Measurements from ENCODE around the gene APOBEC3C. TPM values are rescaled to one million over a fixed set of nuclear protein-coding genes. Genes with fewer than 3 reads are reported as not detected.

Gene APOBEC3C
- polyA plus RNA-seq, 1 of the 3 experiments (the other 2 are of a cell fraction): 11.7 TPM

DNA sequence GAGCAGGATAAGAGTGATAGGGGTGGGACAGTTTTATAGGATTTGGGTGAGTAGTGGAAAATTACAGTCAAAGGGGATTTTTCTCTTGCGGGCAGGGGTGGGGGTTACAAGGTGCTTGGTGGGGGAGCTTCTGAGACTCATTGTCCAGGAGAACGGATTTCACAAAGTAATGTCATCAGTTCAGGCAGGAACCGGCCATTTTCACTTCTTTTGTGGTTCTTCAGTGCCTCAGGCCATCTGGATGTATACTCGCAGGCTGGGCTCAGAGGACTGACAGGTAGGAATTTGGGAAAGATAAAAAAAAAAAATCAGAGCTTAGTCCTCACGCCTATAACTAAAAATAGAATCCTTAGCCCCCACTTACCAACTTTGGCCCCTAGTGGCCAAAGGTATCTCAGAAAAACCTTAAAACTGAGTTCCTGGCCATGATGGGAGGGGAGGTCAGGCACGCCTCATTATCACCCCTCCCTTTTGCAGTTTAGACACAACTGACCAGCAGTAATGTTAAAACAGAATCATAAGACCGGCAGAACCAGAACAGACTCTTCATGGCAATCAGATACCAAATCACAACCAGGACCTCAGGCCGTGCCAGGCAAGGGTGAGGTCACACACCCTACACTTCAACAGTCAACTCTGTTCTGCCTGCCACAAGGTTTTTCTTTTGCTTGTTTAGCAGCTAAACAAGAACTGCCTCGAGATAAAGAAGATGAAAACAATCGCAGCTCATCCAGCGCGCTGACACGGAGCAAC, 54.2 kb downstream of the APOBEC3C start:
- no peaks in the 10 kb centered on the region for H3K4me1 ChIP-seq (ENCODE audit: control insufficient read depth in 1 of 2, insufficient read depth in 2 of 2, low read depth in 1 of 2, low read length in 1 of 2)
- no peaks in the 10 kb centered on the region for H3F3A ChIP-seq (replicated peaks; ENCODE audit: insufficient read depth)
- no peaks in the 10 kb centered on the region for H3K9me2 ChIP-seq
- no peaks in the 10 kb centered on the region for H3K9me3 ChIP-seq
- POLR2A ChIA-PET: no interaction called here
- WGBS (ENCODE audit: low lambda C conversion rate): 78% methylated on average over 10 of the region's 13 CpGs
- H2AFZ ChIP-seq (ENCODE audit: low read depth): no peak overlapping the region
- DNase-seq: no peak
- TF ChIP-seq, protein P1, sequence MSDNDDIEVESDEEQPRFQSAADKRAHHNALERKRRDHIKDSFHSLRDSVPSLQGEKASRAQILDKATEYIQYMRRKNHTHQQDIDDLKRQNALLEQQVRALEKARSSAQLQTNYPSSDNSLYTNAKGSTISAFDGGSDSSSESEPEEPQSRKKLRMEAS (IDR thresholded peaks at IDR 0.05; ENCODE audit: low read depth): no peak
- TF ChIP-seq, protein P2, sequence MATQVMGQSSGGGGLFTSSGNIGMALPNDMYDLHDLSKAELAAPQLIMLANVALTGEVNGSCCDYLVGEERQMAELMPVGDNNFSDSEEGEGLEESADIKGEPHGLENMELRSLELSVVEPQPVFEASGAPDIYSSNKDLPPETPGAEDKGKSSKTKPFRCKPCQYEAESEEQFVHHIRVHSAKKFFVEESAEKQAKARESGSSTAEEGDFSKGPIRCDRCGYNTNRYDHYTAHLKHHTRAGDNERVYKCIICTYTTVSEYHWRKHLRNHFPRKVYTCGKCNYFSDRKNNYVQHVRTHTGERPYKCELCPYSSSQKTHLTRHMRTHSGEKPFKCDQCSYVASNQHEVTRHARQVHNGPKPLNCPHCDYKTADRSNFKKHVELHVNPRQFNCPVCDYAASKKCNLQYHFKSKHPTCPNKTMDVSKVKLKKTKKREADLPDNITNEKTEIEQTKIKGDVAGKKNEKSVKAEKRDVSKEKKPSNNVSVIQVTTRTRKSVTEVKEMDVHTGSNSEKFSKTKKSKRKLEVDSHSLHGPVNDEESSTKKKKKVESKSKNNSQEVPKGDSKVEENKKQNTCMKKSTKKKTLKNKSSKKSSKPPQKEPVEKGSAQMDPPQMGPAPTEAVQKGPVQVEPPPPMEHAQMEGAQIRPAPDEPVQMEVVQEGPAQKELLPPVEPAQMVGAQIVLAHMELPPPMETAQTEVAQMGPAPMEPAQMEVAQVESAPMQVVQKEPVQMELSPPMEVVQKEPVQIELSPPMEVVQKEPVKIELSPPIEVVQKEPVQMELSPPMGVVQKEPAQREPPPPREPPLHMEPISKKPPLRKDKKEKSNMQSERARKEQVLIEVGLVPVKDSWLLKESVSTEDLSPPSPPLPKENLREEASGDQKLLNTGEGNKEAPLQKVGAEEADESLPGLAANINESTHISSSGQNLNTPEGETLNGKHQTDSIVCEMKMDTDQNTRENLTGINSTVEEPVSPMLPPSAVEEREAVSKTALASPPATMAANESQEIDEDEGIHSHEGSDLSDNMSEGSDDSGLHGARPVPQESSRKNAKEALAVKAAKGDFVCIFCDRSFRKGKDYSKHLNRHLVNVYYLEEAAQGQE (IDR thresholded peaks at IDR 0.05; ENCODE audit: low read depth, low read length): no peak
- no peak for TF ChIP-seq TEAD4 (IDR thresholded peaks at IDR 0.05; ENCODE audit: borderline replicate concordance, insufficient read depth)
- TF ChIP-seq GABPA (IDR thresholded peaks at IDR 0.05; ENCODE audit: low read depth): no peak
- TF ChIP-seq, protein P3, sequence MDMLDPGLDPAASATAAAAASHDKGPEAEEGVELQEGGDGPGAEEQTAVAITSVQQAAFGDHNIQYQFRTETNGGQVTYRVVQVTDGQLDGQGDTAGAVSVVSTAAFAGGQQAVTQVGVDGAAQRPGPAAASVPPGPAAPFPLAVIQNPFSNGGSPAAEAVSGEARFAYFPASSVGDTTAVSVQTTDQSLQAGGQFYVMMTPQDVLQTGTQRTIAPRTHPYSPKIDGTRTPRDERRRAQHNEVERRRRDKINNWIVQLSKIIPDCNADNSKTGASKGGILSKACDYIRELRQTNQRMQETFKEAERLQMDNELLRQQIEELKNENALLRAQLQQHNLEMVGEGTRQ (IDR thresholded peaks at IDR 0.05; ENCODE audit: borderline replicate concordance, low read depth, low read length): no peak
- no peak for TF ChIP-seq FOSL2 (IDR thresholded peaks at IDR 0.05; ENCODE audit: borderline replicate concordance, low read depth)
- no peak for TF ChIP-seq EZH2phosphoT487 (IDR thresholded peaks at IDR 0.05; ENCODE audit: borderline replicate concordance, low read depth)
- no peak for TF ChIP-seq EP300 (IDR thresholded peaks at IDR 0.05; ENCODE audit: borderline replicate concordance in 1 of 2, low read depth in 1 of 2, low read length in 1 of 2)
- no peak for TF ChIP-seq FOXJ3 (CRISPR knock-in tag; IDR thresholded peaks at IDR 0.05)
- TF ChIP-seq JUND (IDR thresholded peaks at IDR 0.05): no peak
- TF ChIP-seq, protein P4, sequence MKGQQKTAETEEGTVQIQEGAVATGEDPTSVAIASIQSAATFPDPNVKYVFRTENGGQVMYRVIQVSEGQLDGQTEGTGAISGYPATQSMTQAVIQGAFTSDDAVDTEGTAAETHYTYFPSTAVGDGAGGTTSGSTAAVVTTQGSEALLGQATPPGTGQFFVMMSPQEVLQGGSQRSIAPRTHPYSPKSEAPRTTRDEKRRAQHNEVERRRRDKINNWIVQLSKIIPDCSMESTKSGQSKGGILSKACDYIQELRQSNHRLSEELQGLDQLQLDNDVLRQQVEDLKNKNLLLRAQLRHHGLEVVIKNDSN (IDR thresholded peaks at IDR 0.05; ENCODE audit: borderline replicate concordance, low read depth): no peak
- TF ChIP-seq, protein P5, sequence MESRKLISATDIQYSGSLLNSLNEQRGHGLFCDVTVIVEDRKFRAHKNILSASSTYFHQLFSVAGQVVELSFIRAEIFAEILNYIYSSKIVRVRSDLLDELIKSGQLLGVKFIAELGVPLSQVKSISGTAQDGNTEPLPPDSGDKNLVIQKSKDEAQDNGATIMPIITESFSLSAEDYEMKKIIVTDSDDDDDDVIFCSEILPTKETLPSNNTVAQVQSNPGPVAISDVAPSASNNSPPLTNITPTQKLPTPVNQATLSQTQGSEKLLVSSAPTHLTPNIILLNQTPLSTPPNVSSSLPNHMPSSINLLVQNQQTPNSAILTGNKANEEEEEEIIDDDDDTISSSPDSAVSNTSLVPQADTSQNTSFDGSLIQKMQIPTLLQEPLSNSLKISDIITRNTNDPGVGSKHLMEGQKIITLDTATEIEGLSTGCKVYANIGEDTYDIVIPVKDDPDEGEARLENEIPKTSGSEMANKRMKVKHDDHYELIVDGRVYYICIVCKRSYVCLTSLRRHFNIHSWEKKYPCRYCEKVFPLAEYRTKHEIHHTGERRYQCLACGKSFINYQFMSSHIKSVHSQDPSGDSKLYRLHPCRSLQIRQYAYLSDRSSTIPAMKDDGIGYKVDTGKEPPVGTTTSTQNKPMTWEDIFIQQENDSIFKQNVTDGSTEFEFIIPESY (IDR thresholded peaks at IDR 0.05; ENCODE audit: borderline replicate concordance, low read depth): no peak
- TF ChIP-seq RFX5 (IDR thresholded peaks at IDR 0.05; ENCODE audit: low read length): no peak
- TF ChIP-seq, protein P6, sequence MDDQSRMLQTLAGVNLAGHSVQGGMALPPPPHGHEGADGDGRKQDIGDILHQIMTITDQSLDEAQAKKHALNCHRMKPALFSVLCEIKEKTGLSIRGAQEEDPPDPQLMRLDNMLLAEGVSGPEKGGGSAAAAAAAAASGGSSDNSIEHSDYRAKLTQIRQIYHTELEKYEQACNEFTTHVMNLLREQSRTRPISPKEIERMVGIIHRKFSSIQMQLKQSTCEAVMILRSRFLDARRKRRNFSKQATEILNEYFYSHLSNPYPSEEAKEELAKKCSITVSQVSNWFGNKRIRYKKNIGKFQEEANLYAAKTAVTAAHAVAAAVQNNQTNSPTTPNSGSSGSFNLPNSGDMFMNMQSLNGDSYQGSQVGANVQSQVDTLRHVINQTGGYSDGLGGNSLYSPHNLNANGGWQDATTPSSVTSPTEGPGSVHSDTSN (IDR thresholded peaks at IDR 0.05): no peak
- no peak for TF ChIP-seq RAD21 (IDR thresholded peaks at IDR 0.05; ENCODE audit: low read length)
- no peak for TF ChIP-seq SIN3A (IDR thresholded peaks at IDR 0.05; ENCODE audit: borderline replicate concordance, low read depth, low read length)
- no peak for TF ChIP-seq GATA2 (CRISPR knock-in tag; IDR thresholded peaks at IDR 0.05)
- TF ChIP-seq YY1 (IDR thresholded peaks at IDR 0.05; ENCODE audit: low read depth): no peak
- no peak for TF ChIP-seq TCF12 (IDR thresholded peaks at IDR 0.05)
- CTCF ChIA-PET: no interaction called here
- H3K4me3 ChIP-seq (ENCODE audit: low read depth in 2 of 2, low read length in 1 of 2): no peak overlapping the region
- no peak overlapping the region for H3K9ac ChIP-seq
- no peaks in the 10 kb centered on the region for H3K36me3 ChIP-seq (replicated peaks in 1 of 2; ENCODE audit: control insufficient read depth in 1 of 2, insufficient read depth in 2 of 2, low read length in 1 of 2)
- no peak overlapping the region for H3K27ac ChIP-seq (ENCODE audit: low read depth in 2 of 2, low read length in 1 of 2)
- no peaks in the 10 kb centered on the region for H3K27me3 ChIP-seq (ENCODE audit: insufficient read depth)
- H3K4me2 ChIP-seq: no peak overlapping the region
- no peaks in the 10 kb centered on the region for H4K20me1 ChIP-seq (ENCODE audit: insufficient read depth)
- no peaks in the 10 kb centered on the region for H3K79me2 ChIP-seq (ENCODE audit: insufficient read depth)
